Measurements from ENCODE around the gene RNF213.
"Not testable (repeated sequence)": the region's sequence is repeated elsewhere in the genome, so short reads cannot be mapped to it uniquely, and the experiment has no call there.

The RNF213 gene

GRCh38 chr17:80224683-80225082, 36.0 kb upstream of the RNF213 start:
- no peak for DNase-seq

- no peak for DNase-seq
Observed at GRCh38 chr17:80225230-80225629, 35.4 kb upstream of the RNF213 start.

GRCh38 chr17:80227156-80227555, 33.5 kb upstream of the RNF213 start:
- no peak for DNase-seq

GRCh38 chr17:80227666-80228065, 33.0 kb upstream of the RNF213 start:
- no peak for DNase-seq

GRCh38 chr17:80228477-80228876, 32.2 kb upstream of the RNF213 start:
- DNase-seq, result no peak

- DNase-seq, result no peak
Observed at GRCh38 chr17:80229011-80229410, 31.6 kb upstream of the RNF213 start.

GRCh38 chr17:80232438-80232837, 28.2 kb upstream of the RNF213 start:
- no peak for DNase-seq

GRCh38 chr17:80233202-80233601, 27.4 kb upstream of the RNF213 start:
- no peak for DNase-seq

- no peak for DNase-seq
Observed at GRCh38 chr17:80236911-80237310, 23.7 kb upstream of the RNF213 start.

- no peak for DNase-seq
Observed at GRCh38 chr17:80237386-80237785, 23.3 kb upstream of the RNF213 start.

- no peak for DNase-seq
Observed at GRCh38 chr17:80242505-80242904, 18.1 kb upstream of the RNF213 start.

GRCh38 chr17:80243526-80244433, 16.9 kb upstream of the RNF213 start:
- no peak for DNase-seq

GRCh38 chr17:80244448-80244847, 16.2 kb upstream of the RNF213 start:
- DNase-seq, result not testable (repeated sequence)

- no peak for DNase-seq
Observed at GRCh38 chr17:80244871-80245509, 15.7 kb upstream of the RNF213 start.

- DNase-seq, result no peak
Observed at GRCh38 chr17:80245566-80246265, 14.9 kb upstream of the RNF213 start.

- no peak for DNase-seq
Observed at GRCh38 chr17:80246266-80246681, 14.4 kb upstream of the RNF213 start.

GRCh38 chr17:80246726-80247125, 13.9 kb upstream of the RNF213 start:
- no peak for DNase-seq

- DNase-seq, result no peak
Observed at GRCh38 chr17:80247561-80247960, 13.1 kb upstream of the RNF213 start.

- no peak for DNase-seq
Observed at GRCh38 chr17:80248001-80248893, 12.4 kb upstream of the RNF213 start.

GRCh38 chr17:80248894-80249710, 11.6 kb upstream of the RNF213 start:
- DNase-seq, result no peak

- no peak for DNase-seq
Observed at GRCh38 chr17:80251966-80252365, 8.7 kb upstream of the RNF213 start.

- DNase-seq, result peak; percentile 25
Observed at GRCh38 chr17:80252871-80253270, 7.8 kb upstream of the RNF213 start.

Data from NCI-H2029 (cell line).